ENCODE measurements around the gene ZNF736. TPM values are rescaled to one million over a fixed set of nuclear protein-coding genes. Genes with fewer than 3 reads are reported as not detected.

The ZNF736 gene
- total RNA-seq, 1 donor from 2014 or later, result 11.2 TPM

Other genes starting within 250 kb of the ZNF736 start
- gene ZNF735, start 106.8 kb upstream of the ZNF736 start, total RNA-seq, result not detected in 2 replicates
- gene ZNF679, start 85.5 kb upstream of the ZNF736 start, total RNA-seq, result not detected in 2 replicates
- gene ZNF680, start 249.1 kb downstream of the ZNF736 start, total RNA-seq, result 12.6 and 19.2 TPM in 2 replicates